IMR-90 (cell line): ENCODE data around the gene CERK. TPM values are rescaled to one million over a fixed set of nuclear protein-coding genes. Genes with fewer than 3 reads are reported as not detected.

Experiments
- ATAC-seq: fragments of 200-7000 bp; cut with Tn5 transposase; 2 replicates; pipeline ENCODE4 v1.9.1; 2020; ENCODE audit warnings: low read depth, mild to moderate bottlenecking, moderate library complexity
- BruUV-seq: library from RNA; stranded (reverse); fragments of 400-500 nt; replicated peaks from 2 replicates; lab custom pipeline; 2021; lab: Mats Ljungman, UMichigan
- CTCF ChIA-PET: fragments of 300-600 bp; formaldehyde crosslinking; extraction: SDS; loops from one replicate; lab custom pipeline; 2021; ENCODE audit warnings: antibody characterized with exemption; lab: Yijun Ruan, JAX
- POLR2A ChIA-PET: fragments of 300-600 bp; sonication (Branson Sonifier 250); formaldehyde crosslinking; loops from one replicate; lab custom pipeline; 2022; ENCODE audit warnings: antibody characterized with exemption; ENCODE audit not compliant: unreplicated experiment; lab: Charles Lee
- DNase-seq: peaks from one replicate; pipeline ENCODE4 v3.0.0; 2013
- H2AFZ ChIP-seq: replicated peaks from 2 replicates; pipeline ENCODE3; 2013; ENCODE audit warnings: low read length, mild to moderate bottlenecking; ENCODE audit not compliant: poor library complexity
- H2AK5ac ChIP-seq: 2 replicates; pipeline ENCODE4 v1.6.1; 2013; ENCODE audit warnings: low read depth, low read length, inconsistent platforms
- H2AK9ac ChIP-seq: replicated peaks from 2 replicates; pipeline ENCODE3; 2013; ENCODE audit warnings: mild to moderate bottlenecking, low read depth, low read length, moderate library complexity; ENCODE audit not compliant: poor library complexity
- H2BK120ac ChIP-seq: 2 replicates; pipeline ENCODE4 v1.6.1; 2013; ENCODE audit warnings: low read depth, low read length, inconsistent platforms
- H2BK15ac ChIP-seq: 3 replicates; pipeline ENCODE4 v1.6.1; 2013; ENCODE audit warnings: low read depth, low read length, inconsistent platforms
- H2BK20ac ChIP-seq: 2 replicates; pipeline ENCODE4 v1.6.1; 2013; ENCODE audit warnings: low read depth, mild to moderate bottlenecking, inconsistent platforms, low read length, moderate library complexity
- H2BK5ac ChIP-seq: 2 replicates; pipeline ENCODE4 v1.6.1; 2013; ENCODE audit warnings: mild to moderate bottlenecking, low read depth, low read length, inconsistent platforms; ENCODE audit not compliant: poor library complexity, severe bottlenecking
- H3K14ac ChIP-seq: replicated peaks from 2 replicates; pipeline ENCODE4 v1.6.1; 2013; ENCODE audit warnings: low read depth, low read length, inconsistent platforms
- H3K18ac ChIP-seq: 2 replicates; pipeline ENCODE4 v1.6.1; 2013; ENCODE audit warnings: low read depth, low read length, control low read depth
- H3K23ac ChIP-seq: 2 replicates; pipeline ENCODE4 v1.6.1; 2013; ENCODE audit warnings: low read depth, low read length, inconsistent platforms
- H3K27ac ChIP-seq: 2 replicates; pipeline ENCODE4 v1.5.1; 2013; ENCODE audit warnings: mild to moderate bottlenecking, control low read depth, low read length; ENCODE audit not compliant: insufficient read depth
- H3K27me3 ChIP-seq: 2 replicates; pipeline ENCODE4 v1.6.1; 2013; ENCODE audit warnings: low read length; ENCODE audit not compliant: control insufficient read depth, insufficient read depth
- H3K36me3 ChIP-seq: 2 replicates; pipeline ENCODE4 v1.6.1; 2013; ENCODE audit warnings: low read length, mixed read lengths; ENCODE audit not compliant: control insufficient read depth, insufficient read depth
- H3K4ac ChIP-seq: 2 replicates; pipeline ENCODE4 v1.6.1; 2013; ENCODE audit warnings: low read depth, low read length, inconsistent platforms
- H3K4me1 ChIP-seq: 2 replicates; pipeline ENCODE4 v1.6.1; 2013; ENCODE audit warnings: low read length, mixed read lengths; ENCODE audit not compliant: control insufficient read depth, insufficient read depth
- H3K4me2 ChIP-seq: 2 replicates; pipeline ENCODE4 v1.6.1; 2013; ENCODE audit warnings: low read depth, mild to moderate bottlenecking, control low read depth, low read length, moderate library complexity
- H3K4me3 ChIP-seq: 2 replicates; pipeline ENCODE4 v1.5.1; 2013; ENCODE audit warnings: low read depth, mild to moderate bottlenecking, control low read depth, low read length, moderate library complexity; ENCODE audit not compliant: insufficient read depth
- H3K56ac ChIP-seq: 2 replicates; pipeline ENCODE4 v1.6.1; 2013; ENCODE audit warnings: low read length, inconsistent platforms; ENCODE audit not compliant: insufficient read depth; ENCODE audit errors: extremely low read depth
- H3K79me1 ChIP-seq, 2 experiments: 2 replicates each; pipeline ENCODE4 v1.6.1; 2013; ENCODE audit warnings: low read length in 2 of 2, inconsistent platforms in 1 of 2, low read depth in 1 of 2
- H3K9ac ChIP-seq: 2 replicates; pipeline ENCODE4 v1.6.1; 2013; ENCODE audit warnings: low read depth, low read length, control low read depth
- H3K9me1 ChIP-seq: 2 replicates; pipeline ENCODE4 v1.6.1; 2013; ENCODE audit warnings: low read length, inconsistent platforms; ENCODE audit not compliant: insufficient read depth
- H3K9me3 ChIP-seq: 2 replicates; pipeline ENCODE4 v1.6.1; 2013; ENCODE audit warnings: low read length; ENCODE audit not compliant: control insufficient read depth, insufficient read depth
- H4K20me1 ChIP-seq: 2 replicates; pipeline ENCODE4 v1.6.1; 2013; ENCODE audit warnings: low read length, inconsistent platforms; ENCODE audit not compliant: insufficient read depth
- H4K5ac ChIP-seq: 2 replicates; pipeline ENCODE4 v1.6.1; 2013; ENCODE audit warnings: mild to moderate bottlenecking, low read depth, low read length, control low read depth
- H4K8ac ChIP-seq, 2 experiments: 2 replicates each; pipeline ENCODE4 v1.6.1; 2013; ENCODE audit warnings: low read depth in 2 of 2, low read length in 2 of 2, control low read depth in 1 of 2, inconsistent platforms in 1 of 2
- H4K91ac ChIP-seq: 2 replicates; pipeline ENCODE4 v1.6.1; 2013; ENCODE audit warnings: low read depth, low read length, inconsistent platforms; ENCODE audit not compliant: insufficient read depth
- CHD1 ChIP-seq: IDR thresholded peaks from 2 replicates; pipeline ENCODE4 v1.6.1; 2012; ENCODE audit warnings: low read depth, low read length, improper control_type of control experiment
- MAFK ChIP-seq: IDR thresholded peaks from 2 replicates; pipeline ENCODE4 v1.6.1; 2012; ENCODE audit warnings: low read depth, low read length, improper control_type of control experiment
- POLR2A ChIP-seq: IDR thresholded peaks from 2 replicates; pipeline ENCODE4 v1.6.1; 2012; ENCODE audit warnings: mild to moderate bottlenecking, low read depth, low read length
- RAD21 ChIP-seq: IDR thresholded peaks from 2 replicates; pipeline ENCODE4 v1.6.1; 2012; ENCODE audit warnings: low read length, improper control_type of control experiment
- SMC3 ChIP-seq: fragments of 150-350 bp; IDR thresholded peaks from 2 replicates; pipeline ENCODE4 v1.6.1; 2016; ENCODE audit warnings: low read depth, mild to moderate bottlenecking, antibody characterized with exemption, low read length, moderate library complexity
- WGBS, 2 experiments: methylation state at CpG; one replicate each; pipeline versions ENCODE4 v1.1.5 to v1.1.7; 2013; ENCODE audit warnings: missing lambda C conversion rate in 2 of 2; ENCODE audit not compliant: insufficient read length in 1 of 2; ENCODE audit errors: extremely low coverage in 2 of 2; 5-methylcytosine and 5-hydroxymethylcytosine counted together
- dilution Hi-C: fragments of 300-500 bp; cut with HindIII; formaldehyde crosslinking; loops from one replicate; pipeline ENCODE4 v1.14.3; 2018; ENCODE audit warnings: low sequenced_read_pairs; ENCODE audit not compliant: unreplicated experiment
- in situ Hi-C: fragments of 300-500 bp; cut with MboI; formaldehyde crosslinking; loops from 3 replicates; pipeline ENCODE4 v1.14.3; 2019; ENCODE audit warnings: low sequenced_read_pairs, inconsistent platforms, mixed read lengths
- intact Hi-C: fragments of 100-400 bp; cut with micrococcal nuclease; formaldehyde crosslinking; loops from 2 replicates; pipeline ENCODE4 v1.10.0; 2022
- polyA plus RNA-seq, 3 experiments: library from polyadenylated mRNA; depleted of rRNA; stranded (reverse); fragments of >200 nt; gene quantifications; 2 replicates each; pipeline ENCODE4 v1.2.3, GENCODE V29; 2012; ENCODE audit warnings: low replicate concordance in 1 of 3
- total RNA-seq: library from RNA; depleted of rRNA; stranded (reverse); fragments of >200 nt; gene quantifications from 2 replicates; pipeline ENCODE4 v1.2.3, GENCODE V29; 2012
- TF ChIP-seq, protein P1 (sequence below): conservative IDR thresholded peaks from 2 replicates; pipeline ENCODE4 v1.5.1; 2012; ENCODE audit warnings: mild to moderate bottlenecking, low read depth, low read length, improper control_type of control experiment

CERK gene
- total and polyA plus RNA-seq, 2 of the 4 experiments (the other 2 are of a cell fraction), result 25.3 to 38.7 TPM

DNA sequence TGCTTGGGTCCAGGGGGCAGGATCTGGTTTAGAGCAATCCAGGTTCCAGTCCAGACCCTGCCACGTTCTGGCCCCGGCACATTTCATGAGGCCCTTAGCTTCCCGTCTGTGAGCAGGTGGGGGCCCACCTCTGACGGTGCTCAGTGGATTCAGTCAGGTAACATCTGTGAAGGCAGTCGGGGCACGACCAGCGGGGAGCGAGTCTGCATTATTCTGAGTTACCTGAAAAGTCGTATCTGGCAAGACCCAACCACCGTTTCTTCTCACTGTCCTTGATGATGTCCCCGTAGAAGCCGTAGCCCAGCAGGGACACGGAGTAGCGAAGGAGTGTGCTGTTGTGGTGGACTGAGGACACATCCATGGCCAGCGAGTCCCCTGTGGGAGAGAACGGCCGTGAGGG is 39.0 kb downstream of the CERK start:
- H3K18ac ChIP-seq, result no peak overlapping the region
- no peak overlapping the region for H3K27ac ChIP-seq
- no peaks in the 10 kb centered on the region for H3K4me1 ChIP-seq
- H2AK9ac ChIP-seq, result no peak overlapping the region
- TF ChIP-seq MAFK (no peak), CHD1 (no peak), POLR2A (no peak), RAD21 (no peak), SMC3 (no peak)
- TF ChIP-seq, protein P1, sequence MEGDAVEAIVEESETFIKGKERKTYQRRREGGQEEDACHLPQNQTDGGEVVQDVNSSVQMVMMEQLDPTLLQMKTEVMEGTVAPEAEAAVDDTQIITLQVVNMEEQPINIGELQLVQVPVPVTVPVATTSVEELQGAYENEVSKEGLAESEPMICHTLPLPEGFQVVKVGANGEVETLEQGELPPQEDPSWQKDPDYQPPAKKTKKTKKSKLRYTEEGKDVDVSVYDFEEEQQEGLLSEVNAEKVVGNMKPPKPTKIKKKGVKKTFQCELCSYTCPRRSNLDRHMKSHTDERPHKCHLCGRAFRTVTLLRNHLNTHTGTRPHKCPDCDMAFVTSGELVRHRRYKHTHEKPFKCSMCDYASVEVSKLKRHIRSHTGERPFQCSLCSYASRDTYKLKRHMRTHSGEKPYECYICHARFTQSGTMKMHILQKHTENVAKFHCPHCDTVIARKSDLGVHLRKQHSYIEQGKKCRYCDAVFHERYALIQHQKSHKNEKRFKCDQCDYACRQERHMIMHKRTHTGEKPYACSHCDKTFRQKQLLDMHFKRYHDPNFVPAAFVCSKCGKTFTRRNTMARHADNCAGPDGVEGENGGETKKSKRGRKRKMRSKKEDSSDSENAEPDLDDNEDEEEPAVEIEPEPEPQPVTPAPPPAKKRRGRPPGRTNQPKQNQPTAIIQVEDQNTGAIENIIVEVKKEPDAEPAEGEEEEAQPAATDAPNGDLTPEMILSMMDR, result no peak
- no peak overlapping the region for H3K23ac ChIP-seq
- no peak overlapping the region for H2BK20ac ChIP-seq
- no peaks in the 10 kb centered on the region for H3K9me3 ChIP-seq
- dilution Hi-C loops, result no loop called here
- peaks cover 77% of the 10 kb centered on the region for H3K36me3 ChIP-seq
- ATAC-seq, result no peak
- CTCF ChIA-PET, result interaction anchor here (1.0 kb wide), 1 partner anchor 136 kb away, joined by 3 read pairs; no protein-coding TSS in a partner anchor
- intact Hi-C loops, result no loop called here
- H3K56ac ChIP-seq, result no peak overlapping the region
- H4K20me1 ChIP-seq, result peaks cover 14% of the 10 kb centered on the region
- peaks cover 3 to 13% of the 10 kb centered on the region in 2 experiments; a peak in 3 of 4 replicates for H3K79me1 ChIP-seq
- in situ Hi-C loops, result no loop called here
- POLR2A ChIA-PET, result no interaction called here
- no peak overlapping the region for H4K91ac ChIP-seq
- H3K4ac ChIP-seq, result no peak overlapping the region
- H2AFZ ChIP-seq, result no peak overlapping the region
- no peak overlapping the region for H2BK120ac ChIP-seq
- H2BK15ac ChIP-seq, result no peak overlapping the region
- no peaks in the 10 kb centered on the region for H3K27me3 ChIP-seq
- peaks cover 2% of the 10 kb centered on the region; the same call in 1 of the 2 replicates for H3K9me1 ChIP-seq
- no peak for DNase-seq
- no peak overlapping the region for H4K8ac ChIP-seq
- WGBS, 2 experiments, result 86% methylated on average over 9 of the region's 17 CpGs; no CpG with 5 or more reads in 1 of the 2 experiments
- H3K4me2 ChIP-seq, result no peak overlapping the region
- no peak overlapping the region for H2AK5ac ChIP-seq
- no peak overlapping the region for H3K14ac ChIP-seq
- BruUV-seq, result no TSS peak
- no peak overlapping the region for H3K4me3 ChIP-seq
- no peak overlapping the region for H3K9ac ChIP-seq
- H2BK5ac ChIP-seq, result no peak overlapping the region
- no peak overlapping the region for H4K5ac ChIP-seq
